Brain pericyte (primary cell): ENCODE measurements around the gene TTC16.

ENCODE experiments used
- DNase-seq: peaks from one replicate; pipeline ENCODE4 v3.0.0-alpha.2; 2012; ENCODE audit warnings: low read depth, low spot score

TTC16 gene

GRCh38 chr9:127715470-127716337 lies at the start of gene TTC16, which contains the start of gene PTRH1:
Gene TTC16, plus strand, starts transcription at chr9:127716079. Its CDS starts 67 bp downstream, at chr9:127716146.
Gene PTRH1, minus strand, starts transcription at chr9:127715663. Its CDS starts 24 bp downstream, at chr9:127715639.
- peak; percentile 86 for DNase-seq

- DNase-seq = no peak
Observed at GRCh38 chr9:127667127-127667844, 48.6 kb upstream of the TTC16 start.

DNA sequence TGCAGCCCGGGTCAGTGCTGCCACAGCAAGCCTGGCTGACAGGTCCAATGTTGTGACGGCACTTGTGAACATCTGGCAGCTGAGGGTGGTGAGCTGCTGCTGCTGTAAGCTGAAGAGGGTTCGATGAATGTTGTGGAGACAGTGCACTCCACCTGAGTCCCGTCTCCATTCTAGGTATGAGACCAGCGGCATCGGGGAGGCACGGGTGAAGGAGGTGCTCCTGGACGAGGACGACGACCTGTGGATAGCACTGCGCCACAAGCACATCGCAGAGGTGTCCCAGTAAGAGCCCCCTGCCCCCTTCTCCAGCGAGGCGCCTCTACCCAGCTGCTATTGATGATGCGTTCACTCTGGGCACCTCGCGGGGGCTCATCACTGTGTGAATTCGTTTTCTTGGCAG lies 48.0 kb upstream of the TTC16 start:
- no peak for DNase-seq

DNA sequence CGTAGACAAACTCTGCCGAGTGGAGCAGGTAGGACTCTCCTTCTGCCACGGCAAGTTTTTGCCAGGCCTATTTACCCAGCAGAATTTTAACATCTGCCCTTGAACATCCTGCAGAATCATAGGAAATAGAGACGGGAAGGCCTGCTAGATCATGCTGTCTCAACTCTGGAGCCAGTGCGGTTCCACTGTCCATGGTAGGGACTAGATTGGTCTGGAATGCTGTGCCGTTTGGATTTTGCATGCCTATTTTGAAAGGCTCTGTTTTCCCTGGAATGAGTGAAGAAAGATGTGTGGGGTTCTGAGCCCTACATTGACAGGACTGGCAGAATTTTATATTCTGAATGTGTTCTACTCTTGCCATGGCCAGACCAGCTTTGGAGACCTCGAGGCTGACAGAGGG lies 42.6 kb upstream of the TTC16 start:
- no peak for DNase-seq

GRCh38 chr9:127676638-127677037 lies 39.2 kb upstream of the TTC16 start:
- DNase-seq = no peak

GRCh38 chr9:127679506-127679905 lies 36.4 kb upstream of the TTC16 start:
- no peak for DNase-seq

- no peak for DNase-seq
Observed at GRCh38 chr9:127680226-127680625, 35.7 kb upstream of the TTC16 start.

DNA sequence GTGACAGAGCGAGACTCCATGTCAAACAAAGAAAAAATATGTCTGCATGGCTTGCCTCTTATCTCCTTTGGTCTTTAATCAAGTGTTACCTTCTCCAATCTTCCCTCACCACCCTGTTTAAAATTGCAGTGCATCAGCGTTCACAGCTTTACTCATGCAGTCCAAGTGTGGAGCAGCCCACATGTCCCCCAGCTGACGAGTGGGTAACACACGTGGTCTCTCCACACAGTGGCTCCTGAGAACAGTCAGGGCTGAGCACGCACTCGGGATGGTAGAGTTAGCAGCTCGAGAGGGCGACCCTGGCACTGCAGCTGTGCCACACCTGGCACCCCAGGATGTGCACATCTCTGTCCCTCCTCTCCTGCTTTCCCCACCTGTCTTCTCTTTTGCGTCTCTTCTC lies 35.0 kb upstream of the TTC16 start:
- DNase-seq = no peak

DNA sequence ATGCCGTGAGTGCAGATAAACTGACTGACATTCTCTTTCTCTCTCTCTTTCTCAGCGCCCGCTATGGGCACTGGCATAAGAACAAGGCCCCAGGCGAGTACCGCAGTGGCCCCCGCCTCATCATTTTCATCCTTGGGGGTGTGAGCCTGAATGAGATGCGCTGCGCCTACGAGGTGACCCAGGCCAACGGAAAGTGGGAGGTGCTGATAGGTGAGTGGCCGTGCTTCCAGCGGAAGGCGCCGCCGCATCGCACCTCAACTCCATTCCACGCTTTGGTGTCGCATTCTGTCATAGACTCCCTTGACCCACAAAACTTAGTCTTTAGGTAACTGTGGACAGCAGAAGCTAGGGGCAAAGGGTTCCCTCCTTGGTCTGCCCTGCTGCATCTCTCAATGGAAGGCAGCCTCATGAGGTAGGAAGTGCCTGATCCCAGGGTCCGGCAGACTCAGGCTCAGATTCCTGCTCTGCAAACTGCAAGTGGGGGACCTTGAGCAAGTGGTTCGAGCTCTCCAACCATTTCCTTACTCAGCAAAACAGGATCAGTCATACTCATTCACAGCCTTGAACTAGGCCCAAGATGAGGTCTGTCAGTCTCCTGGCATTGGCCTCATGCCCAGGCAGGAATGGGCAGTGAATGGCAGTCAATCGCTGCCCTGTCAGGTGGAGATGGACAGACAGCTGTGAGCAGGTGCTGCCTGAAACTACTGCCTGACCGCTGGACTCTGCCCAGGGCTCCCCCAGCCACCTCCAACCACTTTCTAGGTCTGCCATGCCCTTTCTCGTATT lies 33.3 kb upstream of the TTC16 start:
- no peak for DNase-seq

GRCh38 chr9:127683723-127684122 lies 32.2 kb upstream of the TTC16 start:
- no peak for DNase-seq

DNA sequence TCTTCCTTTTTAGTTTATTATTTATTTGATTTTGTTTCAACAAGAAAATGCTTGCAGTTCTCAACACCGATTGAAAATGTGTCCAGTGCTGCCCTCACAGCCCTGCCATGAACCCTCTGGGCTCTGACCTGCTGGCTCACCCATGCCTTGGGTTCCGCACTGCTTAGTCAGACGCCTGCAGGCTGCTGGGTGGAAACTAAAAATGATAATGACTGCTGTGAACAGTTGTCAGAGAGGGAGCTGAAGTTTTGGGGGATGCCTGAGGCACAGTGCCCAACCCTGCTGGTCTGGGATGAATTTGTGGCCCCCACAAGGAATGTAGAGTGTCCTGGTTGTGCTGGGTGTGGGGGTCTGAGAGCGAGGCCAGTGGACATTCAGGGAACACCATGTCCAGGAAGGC lies 31.3 kb upstream of the TTC16 start:
- no peak for DNase-seq

GRCh38 chr9:127686461-127687393 lies 29.2 kb upstream of the TTC16 start:
- DNase-seq = no peak

GRCh38 chr9:127689329-127690000 lies 26.4 kb upstream of the TTC16 start:
- no peak for DNase-seq

DNA sequence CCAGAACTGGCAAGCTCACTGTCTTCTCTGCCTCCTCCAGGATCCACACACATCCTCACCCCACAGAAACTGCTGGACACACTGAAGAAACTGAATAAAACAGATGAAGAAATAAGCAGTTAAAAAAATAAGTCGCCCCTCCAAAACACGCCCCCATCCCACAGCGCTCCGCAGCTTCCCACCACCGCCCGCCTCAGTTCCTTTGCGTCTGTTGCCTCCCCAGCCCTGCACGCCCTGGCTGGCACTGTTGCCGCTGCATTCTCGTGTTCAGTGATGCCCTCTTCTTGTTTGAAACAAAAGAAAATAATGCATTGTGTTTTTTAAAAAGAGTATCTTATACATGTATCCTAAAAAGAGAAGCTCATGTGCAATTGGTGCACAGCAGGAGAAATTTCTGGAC lies 25.1 kb upstream of the TTC16 start:
- no peak for DNase-seq

DNA sequence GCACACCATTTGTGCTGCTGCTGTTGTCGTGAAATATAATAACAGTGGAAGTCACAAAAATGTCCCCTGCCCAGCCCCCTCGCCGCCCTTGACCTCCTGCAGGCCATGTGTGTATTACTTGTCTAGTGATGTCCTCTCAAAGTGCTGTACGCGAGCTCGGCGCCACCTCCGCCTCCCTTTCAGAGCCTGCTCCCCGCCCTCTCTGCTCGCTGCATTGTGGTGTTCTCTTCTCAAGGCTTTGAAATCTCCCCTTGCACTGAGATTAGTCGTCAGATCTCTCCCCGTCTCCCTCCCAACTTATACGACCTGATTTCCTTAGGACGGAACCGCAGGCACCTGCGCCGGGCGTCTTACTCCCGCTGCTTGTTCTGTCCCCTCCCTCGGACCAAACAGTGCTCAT lies 23.8 kb upstream of the TTC16 start:
- DNase-seq = no peak

DNA sequence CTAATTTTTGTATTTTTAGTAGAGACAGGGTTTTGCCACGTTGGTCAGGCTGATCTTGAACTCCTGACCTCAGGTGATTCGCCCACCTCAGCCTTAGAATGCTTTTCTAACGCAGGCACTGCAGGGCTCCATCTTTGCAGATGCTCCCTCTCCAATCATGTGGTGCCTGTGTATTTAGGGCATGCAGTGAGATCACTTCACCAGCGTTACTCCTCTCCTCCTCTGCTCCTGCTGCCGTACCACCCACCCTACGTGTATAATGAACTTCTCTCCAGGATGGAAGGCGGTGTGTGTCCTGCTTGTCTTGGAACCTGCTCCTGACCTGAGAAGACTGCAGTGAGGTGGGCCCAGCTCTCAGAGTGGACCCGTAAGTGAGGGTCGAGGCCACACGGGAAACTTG lies 22.7 kb upstream of the TTC16 start:
- no peak for DNase-seq

- no peak for DNase-seq
Observed at GRCh38 chr9:127693697-127694096, 22.2 kb upstream of the TTC16 start.

DNA sequence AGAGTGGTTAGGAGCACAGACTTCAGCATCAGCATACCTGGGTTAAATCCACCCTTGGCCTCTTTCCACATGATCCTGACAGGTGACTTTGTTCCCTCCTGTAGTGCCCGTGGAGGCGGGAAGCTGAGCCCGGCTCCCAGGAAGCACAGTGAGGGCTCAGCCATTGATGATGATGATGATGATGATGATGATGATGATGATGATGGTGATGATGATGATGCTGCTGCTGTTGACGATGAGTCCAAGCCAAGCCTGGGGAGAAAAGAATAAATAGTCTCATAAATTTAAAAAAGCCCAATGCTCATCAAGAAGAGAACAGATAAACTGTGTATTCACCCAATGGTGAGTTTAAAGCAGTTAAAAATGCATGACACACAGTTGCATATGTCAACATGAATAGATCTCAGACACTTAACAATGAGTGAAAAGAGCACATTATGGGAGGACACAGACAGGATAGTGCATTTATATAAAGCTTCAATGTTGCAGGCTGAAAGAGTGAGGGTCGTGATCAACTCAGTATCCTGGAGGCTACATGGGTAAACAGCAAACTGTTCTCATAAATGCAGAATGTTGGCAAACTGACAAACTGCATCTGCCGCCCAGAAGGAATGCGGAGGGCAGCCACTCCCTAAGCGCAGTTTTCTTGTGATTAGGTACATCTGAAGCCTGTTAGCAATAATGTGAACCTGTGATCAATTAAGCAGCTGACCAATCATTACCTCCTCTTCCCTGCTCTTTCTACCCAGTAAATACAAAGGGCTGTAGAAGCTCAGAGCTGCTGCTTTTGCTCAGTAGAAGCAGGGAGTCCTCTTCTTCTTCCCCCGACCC lies 20.8 kb upstream of the TTC16 start:
- DNase-seq = no peak

DNA sequence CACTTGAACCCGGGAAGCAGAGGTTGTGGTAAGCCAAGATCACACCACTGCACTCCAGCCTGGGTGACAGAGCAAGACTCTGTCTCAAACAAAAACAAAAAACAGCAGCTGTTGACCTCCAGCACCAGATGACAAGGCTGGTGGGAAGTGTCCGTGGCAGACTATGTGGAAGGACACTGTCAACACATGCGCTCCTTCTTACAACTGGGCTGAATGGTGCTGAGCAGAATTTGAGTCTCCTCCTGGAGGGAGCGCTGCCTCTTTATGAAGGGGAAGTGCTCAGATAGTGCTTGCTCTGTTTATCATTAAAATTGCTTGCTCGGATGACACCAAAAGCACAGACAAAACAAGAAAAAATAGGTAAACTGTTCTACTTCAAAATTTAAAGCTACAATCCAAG lies 18.3 kb upstream of the TTC16 start:
- DNase-seq = no peak

DNA sequence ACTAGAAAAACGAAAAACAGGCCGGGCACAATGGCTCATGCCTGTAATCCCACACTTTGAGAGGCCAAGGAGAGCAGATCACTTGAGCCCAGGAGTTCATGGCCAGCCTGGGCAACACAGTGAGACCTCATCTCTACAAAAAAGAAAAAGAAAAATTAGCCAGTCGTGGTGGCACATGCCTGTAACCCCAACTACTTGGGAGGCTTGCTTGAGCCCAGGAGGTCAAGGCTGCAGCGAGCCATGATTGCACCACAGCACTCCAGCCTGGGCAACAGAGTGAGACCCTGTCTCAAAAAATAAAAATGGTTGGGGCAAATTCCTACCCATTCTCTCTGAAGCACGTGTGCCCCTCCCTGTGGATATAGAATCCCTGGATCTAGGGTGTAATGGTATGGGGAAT lies 17.5 kb upstream of the TTC16 start:
- DNase-seq = no peak
